ENCODE results near the gene APOBR.

GRCh38 chr16:28494121-28494851, at the start of gene APOBR:
- TF ChIP-seq CTCF (conservative IDR thresholded peaks at IDR 0.05; ENCODE audit: low read length) = no peak
- TF ChIP-seq EZH2phosphoT487 (IDR thresholded peaks at IDR 0.05; ENCODE audit: borderline replicate concordance) = no peak

Measured in Loucy (cell line).